ENCODE results near the gene PTPRJ. TPM values are rescaled to one million over a fixed set of nuclear protein-coding genes. Genes with fewer than 3 reads are reported as not detected.

PTPRJ gene
- total RNA-seq, 1 experiment from 2014 or later: 39.4 TPM

DNA sequence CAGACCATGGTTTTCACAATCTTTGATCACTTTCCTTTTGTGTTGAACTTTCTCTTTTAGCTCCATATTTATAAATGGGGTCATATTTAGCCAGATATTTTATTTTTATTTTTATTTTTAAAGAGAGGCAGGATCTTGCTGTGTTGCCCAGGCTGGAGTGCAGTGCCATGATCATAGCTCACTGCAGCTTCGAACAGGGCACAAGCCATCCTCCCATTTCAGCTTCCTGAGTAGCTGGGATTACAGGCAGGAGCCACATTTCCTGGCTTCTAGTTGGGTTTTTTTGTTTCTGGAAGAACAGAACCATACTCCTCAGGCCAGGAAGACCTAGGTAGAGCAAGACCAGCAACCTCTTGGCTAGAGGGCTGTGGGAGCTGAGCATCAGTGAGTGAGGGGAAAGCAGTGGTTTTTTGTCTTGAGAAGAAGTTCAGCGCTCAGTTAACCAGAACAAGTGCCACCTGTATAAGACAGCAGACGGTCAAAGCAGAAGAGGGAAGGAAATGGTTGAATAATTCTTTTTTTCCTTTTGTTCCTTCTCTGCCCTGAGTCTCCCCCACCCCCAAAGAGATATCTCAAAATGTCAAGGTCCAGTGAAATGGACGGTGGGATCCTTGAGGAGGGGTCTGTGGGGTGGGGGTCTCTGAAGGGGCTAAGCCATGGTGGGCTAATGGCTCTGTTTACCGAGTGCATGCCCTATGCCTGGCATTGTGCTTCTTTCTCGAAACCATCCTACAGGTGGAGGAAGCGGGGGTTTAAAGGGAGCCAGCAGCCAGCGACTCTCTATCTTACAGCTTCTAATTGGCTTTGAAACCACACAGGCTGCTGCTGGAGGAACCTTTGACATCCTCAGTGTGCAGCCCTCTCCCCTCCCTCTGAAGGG is 63.0 kb downstream of the PTPRJ start:
- no peak for DNase-seq (ENCODE audit: low read depth, low spot score)
- in situ Hi-C loops (cut with HindIII; ENCODE audit: low pct_unique_long_range_greater_than_20kb, low sequenced_read_pairs): no loop called here

DNA sequence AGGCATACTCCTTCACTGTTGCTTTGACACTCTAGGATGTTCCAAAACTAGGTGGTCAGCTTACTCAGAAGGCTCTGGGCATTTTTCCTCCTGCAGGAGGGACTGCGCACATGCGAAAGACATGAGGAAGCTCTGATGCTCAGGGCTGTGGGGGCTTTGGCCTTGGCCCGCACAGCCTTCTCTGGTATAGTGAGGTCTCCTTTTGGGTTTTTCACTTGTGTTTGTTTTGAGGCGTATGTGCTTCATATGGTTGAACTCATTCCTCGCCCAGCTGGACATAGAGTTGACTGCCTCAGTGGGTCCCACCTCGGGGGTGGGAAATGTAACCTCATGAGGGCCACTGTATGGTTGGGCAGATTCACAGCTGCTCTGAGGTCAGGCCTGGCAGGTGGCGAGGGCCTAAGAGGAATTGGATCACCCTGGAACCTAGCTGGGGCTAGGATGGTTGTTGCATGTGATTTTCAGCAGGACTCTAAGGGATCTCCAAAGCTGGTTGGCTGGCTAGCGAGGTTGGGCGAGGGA is 63.7 kb downstream of the PTPRJ start:
- in situ Hi-C loops (cut with HindIII; ENCODE audit: low pct_unique_long_range_greater_than_20kb, low sequenced_read_pairs): no loop called here
- no peak for DNase-seq (ENCODE audit: low read depth, low spot score)

DNA sequence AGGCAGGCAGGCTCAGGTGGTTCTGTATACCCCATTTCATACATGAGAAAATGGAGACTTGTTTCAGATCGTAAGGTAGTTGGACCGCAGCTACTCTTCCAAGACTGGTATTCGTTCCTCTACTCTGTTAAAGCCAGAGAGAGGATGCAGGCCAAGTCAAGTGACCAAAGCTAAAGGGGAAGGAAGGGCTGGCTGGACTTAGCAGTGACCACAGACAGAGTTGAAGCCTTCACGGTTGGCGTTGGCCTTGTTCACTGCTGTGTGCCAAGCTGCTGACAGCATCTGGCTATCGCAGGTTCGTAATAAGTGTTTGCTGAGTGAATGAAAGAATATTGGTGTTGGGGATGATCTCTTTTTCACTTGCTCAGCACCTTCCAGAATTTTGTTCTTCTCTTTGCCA is 64.2 kb downstream of the PTPRJ start:
- DNase-seq (ENCODE audit: low read depth, low spot score): no peak
- in situ Hi-C loops (cut with HindIII; ENCODE audit: low pct_unique_long_range_greater_than_20kb, low sequenced_read_pairs): no loop called here

DNA sequence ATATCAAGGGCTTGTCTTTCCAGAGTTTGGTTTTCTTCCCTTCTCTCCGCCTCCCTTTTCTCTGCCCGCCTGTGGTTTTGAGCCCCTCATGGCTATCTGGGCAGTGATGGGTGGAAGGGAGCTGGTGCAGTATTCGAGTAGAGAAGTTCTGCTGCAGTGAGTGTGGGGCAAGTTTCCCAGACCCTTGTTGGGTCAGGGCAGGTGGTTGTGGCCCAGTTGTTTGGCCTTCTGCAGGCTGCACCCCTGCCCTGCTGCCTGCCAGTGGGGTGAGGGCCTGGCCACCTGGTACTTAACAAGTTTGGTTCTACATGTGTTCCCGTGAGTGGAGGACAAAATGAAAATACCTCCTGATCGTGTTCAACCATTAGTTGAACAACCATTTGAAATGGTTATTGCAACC is 65.2 kb downstream of the PTPRJ start:
- no peak for DNase-seq (ENCODE audit: low read depth, low spot score)
- in situ Hi-C loops (cut with HindIII; ENCODE audit: low pct_unique_long_range_greater_than_20kb, low sequenced_read_pairs): no loop called here

DNA sequence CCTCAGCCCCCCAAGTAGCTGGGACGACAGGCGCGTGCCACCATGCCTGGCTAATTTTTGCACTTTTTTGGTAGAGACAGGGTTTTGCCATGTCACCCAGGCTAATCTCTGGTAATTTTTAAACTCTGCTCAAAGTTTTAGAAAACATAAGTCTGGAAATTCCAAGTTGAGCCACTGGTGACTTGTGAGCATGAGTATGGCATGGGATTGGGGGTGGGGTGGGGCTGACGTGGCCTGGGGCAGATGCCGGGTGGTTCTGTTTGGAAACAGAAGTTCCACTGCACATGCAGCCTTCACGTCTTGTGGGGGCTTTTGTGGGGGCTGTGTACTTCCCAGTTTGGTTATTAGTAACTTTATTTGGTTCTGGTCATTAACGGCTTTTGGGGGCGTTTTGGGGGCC is 67.3 kb downstream of the PTPRJ start:
- peak; percentile 30 for DNase-seq (ENCODE audit: low read depth, low spot score)
- in situ Hi-C loops (cut with HindIII; ENCODE audit: low pct_unique_long_range_greater_than_20kb, low sequenced_read_pairs): no loop called here

DNA sequence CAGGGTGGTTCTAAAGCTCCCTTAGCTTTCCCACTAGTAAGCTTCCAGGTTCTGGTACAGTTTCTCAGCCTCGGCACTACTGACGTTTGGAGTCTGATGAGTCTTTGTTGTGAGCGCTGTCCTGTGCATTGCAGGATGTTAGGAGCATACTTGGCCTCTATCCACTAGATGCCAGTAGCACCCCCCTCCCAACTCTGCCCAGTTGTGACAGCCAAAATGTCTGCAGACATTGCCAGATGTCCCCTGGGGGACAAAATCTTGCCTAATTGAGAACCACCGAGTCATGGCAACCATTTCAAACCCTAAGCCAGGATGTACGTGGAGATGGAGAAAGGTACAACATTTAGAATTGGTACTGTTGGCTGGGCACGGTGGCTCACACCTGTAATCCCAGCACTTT is 68.7 kb downstream of the PTPRJ start:
- in situ Hi-C loops (cut with HindIII; ENCODE audit: low pct_unique_long_range_greater_than_20kb, low sequenced_read_pairs): no loop called here
- DNase-seq (ENCODE audit: low read depth, low spot score): peak; percentile 33

DNA sequence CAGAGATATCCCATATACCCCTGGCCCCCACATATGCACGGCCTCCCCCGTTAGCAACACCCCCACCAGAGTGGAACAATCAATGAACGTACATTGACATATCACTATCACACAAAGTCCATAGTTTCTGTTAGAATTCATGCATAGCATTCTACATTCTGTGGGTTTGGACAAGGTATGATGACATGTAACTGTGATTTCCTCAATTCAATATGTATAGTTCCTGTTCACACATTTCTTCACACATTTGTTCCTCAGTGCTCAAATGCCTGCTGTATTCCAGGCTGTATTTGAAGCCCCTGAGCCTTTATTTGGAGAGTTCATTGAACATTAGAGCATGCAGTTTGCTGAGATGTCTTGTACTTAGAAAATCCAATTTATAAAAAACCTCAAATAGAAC is 69.9 kb downstream of the PTPRJ start:
- no peak for DNase-seq (ENCODE audit: low read depth, low spot score)
- in situ Hi-C loops (cut with HindIII; ENCODE audit: low pct_unique_long_range_greater_than_20kb, low sequenced_read_pairs): no loop called here

DNA sequence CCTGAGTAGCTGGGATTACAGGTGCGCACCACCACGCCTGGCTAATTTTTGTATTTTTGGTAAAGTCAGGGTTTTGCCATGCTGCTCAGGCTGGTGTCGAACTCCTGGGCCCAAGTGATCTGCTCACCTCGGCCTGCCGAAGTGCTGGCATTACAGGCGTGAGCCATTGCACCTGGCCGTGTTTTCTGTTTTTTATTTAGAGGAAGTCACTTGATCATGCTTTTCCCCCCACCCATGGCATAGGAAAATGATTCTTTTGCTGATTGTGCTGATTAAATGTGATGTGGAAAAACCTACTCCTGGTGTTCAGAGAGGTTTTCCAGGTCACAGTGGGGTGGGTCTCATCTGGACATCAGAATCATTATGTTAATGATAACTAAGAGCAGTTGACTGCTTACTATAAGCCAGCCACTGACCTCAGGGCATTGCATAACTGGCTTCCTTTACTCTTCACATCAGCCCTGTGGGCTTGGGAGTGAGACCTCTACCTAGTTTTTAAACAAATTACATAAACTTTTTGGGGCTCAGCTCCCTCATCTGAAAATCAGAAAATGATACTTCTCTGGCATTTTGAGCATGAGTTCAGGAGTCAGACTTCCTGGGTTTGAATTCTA is 71.0 kb downstream of the PTPRJ start:
- no peak for DNase-seq (ENCODE audit: low read depth, low spot score)
- in situ Hi-C loops (cut with HindIII; ENCODE audit: low pct_unique_long_range_greater_than_20kb, low sequenced_read_pairs): no loop called here

DNA sequence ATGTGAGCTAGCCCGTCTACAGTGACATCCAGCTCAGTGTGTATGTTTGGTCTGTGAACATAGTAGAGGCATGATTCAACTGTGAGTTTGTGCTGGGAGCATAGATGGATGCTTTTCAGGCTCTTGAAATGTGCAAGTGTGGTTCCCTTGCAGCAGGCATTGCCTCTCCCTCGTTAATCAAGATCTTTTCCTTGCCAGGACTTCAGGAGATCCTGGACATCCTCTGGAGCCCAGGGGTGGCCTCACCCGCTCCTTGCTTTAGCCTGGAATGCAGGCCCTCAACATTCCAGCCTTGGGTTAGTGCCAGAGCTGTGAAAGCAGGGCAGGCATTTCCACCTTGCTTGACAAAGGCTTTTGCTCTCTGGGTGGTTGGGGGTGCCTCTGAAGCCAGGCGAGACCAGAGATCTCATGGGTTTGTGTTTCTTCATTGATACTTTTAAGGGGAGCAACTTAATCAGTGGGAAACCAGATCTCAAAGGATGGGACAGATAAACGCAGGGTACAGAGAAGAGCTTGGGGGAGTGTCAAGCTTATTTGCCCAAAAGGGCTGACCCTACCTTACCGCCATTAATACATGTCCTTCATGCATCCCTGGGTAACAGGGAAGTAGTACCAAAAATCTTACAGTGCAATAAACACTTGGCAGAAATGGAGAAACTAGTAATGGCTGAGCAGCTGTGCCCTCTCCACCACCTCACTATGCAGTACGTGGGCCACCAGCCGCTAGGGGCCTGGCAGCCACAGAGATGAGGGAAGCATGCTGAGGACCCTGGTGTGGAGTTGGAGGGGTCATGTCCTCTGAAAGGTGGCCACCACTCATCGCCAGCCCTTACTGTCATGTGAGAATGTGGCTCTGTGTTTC is 72.1 kb downstream of the PTPRJ start:
- in situ Hi-C loops (cut with HindIII; ENCODE audit: low pct_unique_long_range_greater_than_20kb, low sequenced_read_pairs): no loop called here
- DNase-seq (ENCODE audit: low read depth, low spot score): no peak

DNA sequence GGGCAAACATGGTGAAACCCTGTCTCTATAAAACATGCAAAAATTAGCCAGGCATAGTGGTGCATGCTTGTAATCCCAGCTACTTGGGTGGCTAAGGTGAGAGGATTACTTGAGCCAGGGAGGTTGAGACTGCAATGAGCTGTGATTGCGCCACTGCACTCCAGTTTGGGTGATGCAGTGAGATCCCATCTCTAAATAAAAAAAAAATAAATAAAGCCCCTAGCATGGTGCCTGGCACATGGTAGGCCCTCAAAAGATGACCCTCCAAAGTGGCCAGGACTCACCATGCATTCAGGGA is 74.6 kb downstream of the PTPRJ start:
- in situ Hi-C loops (cut with HindIII; ENCODE audit: low pct_unique_long_range_greater_than_20kb, low sequenced_read_pairs): no loop called here

DNA sequence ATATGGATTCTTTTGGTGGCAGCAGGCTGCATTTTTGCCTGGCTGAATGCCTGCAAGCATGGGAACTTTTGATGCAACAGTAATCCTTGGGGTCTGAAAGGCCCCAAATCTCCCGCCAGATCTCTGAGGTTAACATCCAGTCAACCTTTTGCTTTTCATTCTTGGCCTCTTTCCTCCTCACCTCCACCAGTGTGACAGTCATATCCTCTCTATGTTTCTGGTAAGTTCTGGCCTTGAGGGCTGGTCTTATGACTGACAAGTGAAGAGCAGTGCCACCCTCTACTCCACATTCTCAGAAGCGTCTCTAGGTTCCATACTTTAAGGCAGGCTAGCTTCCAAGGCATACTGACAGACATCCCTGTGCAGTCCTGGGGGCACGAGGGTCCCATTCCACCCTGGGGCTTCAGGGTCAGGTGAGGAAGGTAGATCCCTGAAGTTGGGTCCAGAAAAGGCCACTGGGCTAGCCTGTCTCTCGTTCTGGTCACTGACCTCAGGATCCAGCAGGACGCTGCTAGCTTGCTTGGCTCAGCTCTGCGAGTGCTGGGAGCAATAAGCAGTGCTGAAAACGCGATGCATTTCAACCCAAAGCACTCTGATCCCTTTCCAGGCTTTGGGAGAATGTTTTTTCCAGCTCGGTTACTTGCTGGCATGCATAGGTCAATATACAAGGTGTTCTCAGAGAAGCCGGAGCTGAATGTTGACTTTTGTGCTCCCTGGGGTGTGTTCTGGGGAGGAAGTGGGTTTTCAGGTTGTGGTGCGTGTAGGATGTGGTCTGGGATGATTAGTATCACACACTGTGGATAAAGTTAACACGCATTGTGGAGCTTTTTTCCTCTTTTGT is 75.2 kb downstream of the PTPRJ start:
- peak; percentile 87 for DNase-seq (ENCODE audit: low read depth, low spot score)
- in situ Hi-C loops (cut with HindIII; ENCODE audit: low pct_unique_long_range_greater_than_20kb, low sequenced_read_pairs): no loop called here

More for the DNA sequence above, 74.6 kb downstream of the PTPRJ start:
- no peak for DNase-seq (ENCODE audit: low read depth, low spot score)

DNA sequence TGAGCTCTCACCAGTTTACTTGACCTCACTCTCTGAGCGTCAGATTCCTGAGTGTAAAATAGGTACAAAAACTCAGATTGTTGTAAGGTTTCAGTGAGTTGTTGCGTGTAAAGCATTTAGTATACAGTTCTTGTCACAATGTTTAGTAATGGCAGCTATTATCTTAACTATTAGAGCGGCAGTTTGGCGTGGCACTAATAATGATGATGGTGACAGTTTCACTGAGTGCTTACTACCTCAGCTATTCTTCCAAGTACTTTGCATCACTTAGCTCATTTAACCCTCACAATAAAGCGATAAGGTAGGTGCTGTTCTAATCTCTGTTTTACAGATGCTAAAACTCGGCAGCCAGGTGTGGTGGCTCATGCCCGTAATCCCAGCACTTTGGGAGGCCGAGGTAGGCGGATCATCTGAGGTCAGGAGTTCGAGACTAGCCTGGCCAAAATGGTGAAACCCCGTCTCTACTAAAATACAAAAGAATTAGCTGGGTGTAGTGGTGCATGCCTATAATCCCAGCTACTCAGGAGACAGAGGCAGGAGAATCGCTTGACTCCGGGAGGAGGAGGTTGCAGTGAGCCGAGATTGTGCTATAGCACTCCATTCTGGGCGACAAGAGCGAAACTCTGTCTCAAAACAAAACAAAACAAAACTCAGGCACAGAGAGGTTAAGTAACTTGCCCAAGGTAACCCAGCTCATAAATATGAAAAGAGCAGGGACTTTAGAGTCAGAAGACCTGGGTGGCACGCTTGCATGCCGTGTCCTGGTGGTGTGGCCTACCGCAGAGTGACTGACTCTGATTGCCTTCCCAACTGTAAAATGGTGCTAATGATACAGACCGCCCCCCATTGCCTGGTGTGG is 76.2 kb downstream of the PTPRJ start:
- in situ Hi-C loops (cut with HindIII; ENCODE audit: low pct_unique_long_range_greater_than_20kb, low sequenced_read_pairs): no loop called here
- DNase-seq (ENCODE audit: low read depth, low spot score): no peak

DNA sequence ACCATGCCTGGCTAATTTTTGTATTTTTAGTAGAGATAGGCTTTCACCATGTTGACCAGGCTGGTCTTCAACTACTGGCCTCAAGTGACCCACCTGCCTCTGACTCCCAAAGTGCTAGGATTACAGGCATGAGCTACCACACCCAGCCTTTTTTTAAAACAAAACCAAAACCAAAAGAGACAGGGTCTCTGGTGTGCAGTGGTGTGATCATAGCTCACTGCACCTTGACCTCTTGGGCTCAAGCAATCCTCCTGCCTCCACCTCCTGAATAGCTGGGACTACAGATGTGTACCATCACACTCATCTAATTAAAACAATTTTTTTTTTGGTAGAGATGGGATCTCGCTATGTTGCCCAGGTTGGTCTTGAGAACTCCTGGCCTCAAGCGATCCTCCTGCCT is 77.7 kb downstream of the PTPRJ start:
- no peak for DNase-seq (ENCODE audit: low read depth, low spot score)
- in situ Hi-C loops (cut with HindIII; ENCODE audit: low pct_unique_long_range_greater_than_20kb, low sequenced_read_pairs): no loop called here

DNA sequence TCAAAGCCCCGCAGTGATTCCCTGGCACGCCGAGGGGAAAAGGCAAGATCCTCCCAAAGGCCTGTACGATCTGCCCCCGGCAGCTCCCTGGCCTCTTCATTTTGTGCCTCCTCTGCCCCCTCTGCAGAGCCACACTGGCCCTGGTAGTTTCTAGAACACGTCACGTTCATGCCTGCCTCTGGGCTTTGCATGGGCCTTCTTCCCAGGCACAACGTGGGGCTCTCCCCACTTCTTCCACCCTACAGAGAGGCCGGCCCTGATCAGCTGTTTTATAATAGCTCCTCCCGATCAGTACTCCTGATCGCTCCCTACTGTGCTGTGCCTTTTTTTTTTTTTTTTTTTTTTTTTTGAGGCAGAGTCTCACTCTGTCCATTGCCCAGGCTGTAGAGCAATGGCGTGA is 78.4 kb downstream of the PTPRJ start:
- no peak for DNase-seq (ENCODE audit: low read depth, low spot score)
- in situ Hi-C loops (cut with HindIII; ENCODE audit: low pct_unique_long_range_greater_than_20kb, low sequenced_read_pairs): no loop called here

DNA sequence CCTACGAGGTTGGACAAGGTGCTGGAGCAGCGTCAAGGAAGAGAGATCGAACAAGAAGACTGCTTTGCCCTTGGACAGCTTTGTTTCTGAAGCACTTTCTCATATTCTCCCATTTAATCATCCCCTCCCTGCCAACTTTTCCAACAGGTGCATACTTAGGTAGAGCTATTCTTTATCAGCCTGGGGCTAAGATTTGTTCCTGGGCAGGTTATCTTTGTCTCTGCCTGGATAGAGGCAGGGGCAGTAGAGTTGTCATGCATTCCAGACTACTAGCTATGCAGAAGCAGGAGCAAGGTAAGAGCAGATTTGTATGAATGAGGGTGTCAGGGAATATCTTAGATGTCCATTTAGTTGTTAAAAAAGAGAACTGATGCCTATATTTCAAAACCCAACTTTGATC is 82.3 kb downstream of the PTPRJ start:
- in situ Hi-C loops (cut with HindIII; ENCODE audit: low pct_unique_long_range_greater_than_20kb, low sequenced_read_pairs): no loop called here
- no peak for DNase-seq (ENCODE audit: low read depth, low spot score)

DNA sequence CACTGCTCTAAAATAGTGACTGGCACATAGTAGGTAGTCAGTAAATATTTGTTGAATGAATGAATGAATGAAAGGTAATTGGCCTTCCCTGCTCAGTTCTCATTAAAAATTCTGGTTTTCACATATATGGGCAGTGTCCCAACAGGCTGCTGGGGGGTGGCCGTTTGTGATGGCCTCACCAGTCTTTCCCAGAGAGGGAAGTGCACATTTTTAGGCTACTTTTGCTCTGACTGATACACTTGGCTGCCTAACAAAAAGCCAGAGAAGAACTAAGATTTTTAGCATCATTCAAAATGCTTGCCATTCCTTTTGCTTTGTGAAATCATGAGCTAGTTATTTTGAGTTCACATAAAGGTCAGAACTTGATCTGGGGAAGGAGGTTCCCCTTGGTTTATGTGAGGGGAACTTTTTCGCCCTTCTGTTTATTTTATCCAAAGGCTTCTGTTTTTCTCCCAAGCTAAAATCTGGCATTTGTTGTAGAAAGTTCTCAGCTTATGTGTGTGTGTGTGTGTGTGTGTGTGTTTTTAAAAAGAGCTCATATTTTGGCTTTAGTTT is 83.1 kb downstream of the PTPRJ start:
- DNase-seq (ENCODE audit: low read depth, low spot score): no peak
- in situ Hi-C loops (cut with HindIII; ENCODE audit: low pct_unique_long_range_greater_than_20kb, low sequenced_read_pairs): no loop called here

Measured in SK-MEL-5 (cell line).